Measurements from ENCODE around the gene NRDE2.

DNA sequence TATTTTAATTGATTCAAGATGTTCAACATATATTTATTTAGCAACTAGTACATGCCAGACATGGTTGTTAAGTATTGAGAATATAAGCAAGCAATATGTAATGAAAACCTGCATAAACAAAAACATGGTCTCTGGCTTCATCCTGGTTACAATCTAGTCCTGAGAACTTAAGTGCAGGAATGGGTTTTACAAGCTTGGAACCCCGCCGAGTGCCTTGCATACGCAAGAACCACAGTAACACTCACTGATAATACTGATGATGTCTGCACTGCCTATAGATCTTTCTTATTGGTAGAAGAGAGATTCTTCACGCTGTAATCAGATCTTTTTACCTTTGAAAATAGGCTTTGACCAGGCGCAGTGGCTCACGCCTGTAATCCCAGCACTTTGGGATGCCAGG, 42.1 kb upstream of the NRDE2 start:
- TF ChIP-seq, protein P1, sequence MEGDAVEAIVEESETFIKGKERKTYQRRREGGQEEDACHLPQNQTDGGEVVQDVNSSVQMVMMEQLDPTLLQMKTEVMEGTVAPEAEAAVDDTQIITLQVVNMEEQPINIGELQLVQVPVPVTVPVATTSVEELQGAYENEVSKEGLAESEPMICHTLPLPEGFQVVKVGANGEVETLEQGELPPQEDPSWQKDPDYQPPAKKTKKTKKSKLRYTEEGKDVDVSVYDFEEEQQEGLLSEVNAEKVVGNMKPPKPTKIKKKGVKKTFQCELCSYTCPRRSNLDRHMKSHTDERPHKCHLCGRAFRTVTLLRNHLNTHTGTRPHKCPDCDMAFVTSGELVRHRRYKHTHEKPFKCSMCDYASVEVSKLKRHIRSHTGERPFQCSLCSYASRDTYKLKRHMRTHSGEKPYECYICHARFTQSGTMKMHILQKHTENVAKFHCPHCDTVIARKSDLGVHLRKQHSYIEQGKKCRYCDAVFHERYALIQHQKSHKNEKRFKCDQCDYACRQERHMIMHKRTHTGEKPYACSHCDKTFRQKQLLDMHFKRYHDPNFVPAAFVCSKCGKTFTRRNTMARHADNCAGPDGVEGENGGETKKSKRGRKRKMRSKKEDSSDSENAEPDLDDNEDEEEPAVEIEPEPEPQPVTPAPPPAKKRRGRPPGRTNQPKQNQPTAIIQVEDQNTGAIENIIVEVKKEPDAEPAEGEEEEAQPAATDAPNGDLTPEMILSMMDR (conservative IDR thresholded peaks at IDR 0.05), result no peak
- TF ChIP-seq EZH2 (IDR thresholded peaks at IDR 0.05; ENCODE audit: low read depth), result no peak

Data from PC-9 (cell line).